ENCODE measurements around the gene PARD3B.

PARD3B gene

DNA sequence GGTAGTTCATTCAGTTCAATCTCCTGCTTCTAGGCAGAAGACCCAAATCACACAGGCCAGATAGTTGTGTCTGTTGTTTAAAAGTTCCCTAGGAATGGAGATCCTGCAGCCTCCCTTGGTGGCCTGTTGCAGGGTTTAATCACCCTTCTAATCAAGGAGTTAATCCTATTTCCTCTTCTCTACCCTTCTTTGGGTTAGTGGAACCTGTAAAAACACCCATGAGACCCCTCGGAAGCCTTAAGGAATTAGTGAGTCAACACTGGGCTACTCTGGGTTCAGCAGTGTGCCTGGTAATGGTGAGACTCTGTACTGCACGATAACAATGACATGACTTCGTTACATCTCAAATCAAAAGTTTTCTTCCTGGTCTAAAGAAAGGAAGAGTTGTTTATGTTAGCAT, 919.4 kb downstream of the PARD3B start:
- no peaks in the 10 kb centered on the region for H3F3A ChIP-seq (ENCODE audit: control insufficient read depth, insufficient read depth)
- H3K27ac ChIP-seq (ENCODE audit: low read depth, low read length) = no peak overlapping the region
- 0 out of 2 replicates have a peak, but pooled peaks cover 2% of the 10 kb centered on the region for H3K27me3 ChIP-seq (ENCODE audit: control insufficient read depth, low read length)
- no peaks in the 10 kb centered on the region for H3K9me2 ChIP-seq (replicated peaks; ENCODE audit: control insufficient read depth, low read length)
- no peaks in the 10 kb centered on the region for H3K9me3 ChIP-seq (ENCODE audit: control insufficient read depth, insufficient read depth, low read length)
- H3K36me3 ChIP-seq (ENCODE audit: control insufficient read depth, low read length) = no peaks in the 10 kb centered on the region
- no peak overlapping the region for H3K4me3 ChIP-seq (ENCODE audit: low read length)
- no peaks in the 10 kb centered on the region for H3K79me2 ChIP-seq (ENCODE audit: control insufficient read depth, low read length)
- no peaks in the 10 kb centered on the region for H4K20me1 ChIP-seq (ENCODE audit: control insufficient read depth, insufficient read depth, low read depth, low read length)
- no peak overlapping the region for H3K4me2 ChIP-seq (ENCODE audit: low read length)
- TF ChIP-seq, protein P1, sequence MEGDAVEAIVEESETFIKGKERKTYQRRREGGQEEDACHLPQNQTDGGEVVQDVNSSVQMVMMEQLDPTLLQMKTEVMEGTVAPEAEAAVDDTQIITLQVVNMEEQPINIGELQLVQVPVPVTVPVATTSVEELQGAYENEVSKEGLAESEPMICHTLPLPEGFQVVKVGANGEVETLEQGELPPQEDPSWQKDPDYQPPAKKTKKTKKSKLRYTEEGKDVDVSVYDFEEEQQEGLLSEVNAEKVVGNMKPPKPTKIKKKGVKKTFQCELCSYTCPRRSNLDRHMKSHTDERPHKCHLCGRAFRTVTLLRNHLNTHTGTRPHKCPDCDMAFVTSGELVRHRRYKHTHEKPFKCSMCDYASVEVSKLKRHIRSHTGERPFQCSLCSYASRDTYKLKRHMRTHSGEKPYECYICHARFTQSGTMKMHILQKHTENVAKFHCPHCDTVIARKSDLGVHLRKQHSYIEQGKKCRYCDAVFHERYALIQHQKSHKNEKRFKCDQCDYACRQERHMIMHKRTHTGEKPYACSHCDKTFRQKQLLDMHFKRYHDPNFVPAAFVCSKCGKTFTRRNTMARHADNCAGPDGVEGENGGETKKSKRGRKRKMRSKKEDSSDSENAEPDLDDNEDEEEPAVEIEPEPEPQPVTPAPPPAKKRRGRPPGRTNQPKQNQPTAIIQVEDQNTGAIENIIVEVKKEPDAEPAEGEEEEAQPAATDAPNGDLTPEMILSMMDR (IDR thresholded peaks at IDR 0.05; ENCODE audit: low read depth, low read length, poor library complexity, severe bottlenecking) = no peak
- TF ChIP-seq EZH2phosphoT487 (IDR thresholded peaks at IDR 0.05; ENCODE audit: borderline replicate concordance, low read length) = no peak
- H3K4me1 ChIP-seq (ENCODE audit: control insufficient read depth, low read length) = no peaks in the 10 kb centered on the region

DNA sequence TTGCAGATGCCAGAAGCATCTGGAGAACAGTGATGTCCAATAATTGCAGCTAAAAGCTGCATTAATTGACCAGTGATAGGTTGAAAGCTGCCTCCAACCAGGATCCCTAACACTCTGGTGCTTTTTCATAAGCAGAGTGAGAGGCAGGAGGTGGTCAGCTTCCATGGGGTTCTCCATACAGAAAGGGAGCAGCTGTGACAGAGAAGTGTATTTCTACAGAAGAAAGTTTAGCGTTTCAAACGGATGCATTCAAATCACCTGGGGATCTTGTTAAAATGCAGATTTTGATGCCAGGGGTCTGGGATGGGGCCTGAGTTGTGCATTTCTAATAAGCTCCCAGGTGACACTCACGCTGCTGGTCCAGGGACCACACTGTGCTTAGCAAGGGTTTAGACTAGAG, 920.5 kb downstream of the PARD3B start:
- H3F3A ChIP-seq (ENCODE audit: control insufficient read depth, insufficient read depth) = no peaks in the 10 kb centered on the region
- H4K20me1 ChIP-seq (ENCODE audit: control insufficient read depth, insufficient read depth, low read depth, low read length) = no peaks in the 10 kb centered on the region
- H3K9me2 ChIP-seq (replicated peaks; ENCODE audit: control insufficient read depth, low read length) = no peaks in the 10 kb centered on the region
- H3K36me3 ChIP-seq (ENCODE audit: control insufficient read depth, low read length) = no peaks in the 10 kb centered on the region
- TF ChIP-seq EZH2phosphoT487 (IDR thresholded peaks at IDR 0.05; ENCODE audit: borderline replicate concordance, low read length) = no peak
- TF ChIP-seq, protein P1 (IDR thresholded peaks at IDR 0.05; ENCODE audit: low read depth, low read length, poor library complexity, severe bottlenecking) = no peak
- no peaks in the 10 kb centered on the region for H3K9me3 ChIP-seq (ENCODE audit: control insufficient read depth, insufficient read depth, low read length)
- no peak overlapping the region for H3K4me3 ChIP-seq (ENCODE audit: low read length)
- no peaks in the 10 kb centered on the region for H3K79me2 ChIP-seq (ENCODE audit: control insufficient read depth, low read length)
- no peak overlapping the region for H3K27ac ChIP-seq (ENCODE audit: low read depth, low read length)
- no peak overlapping the region for H3K4me2 ChIP-seq (ENCODE audit: low read length)
- H3K27me3 ChIP-seq (ENCODE audit: control insufficient read depth, low read length) = 0 out of 2 replicates have a peak, but pooled peaks cover 2% of the 10 kb centered on the region
- H3K4me1 ChIP-seq (ENCODE audit: control insufficient read depth, low read length) = no peaks in the 10 kb centered on the region

DNA sequence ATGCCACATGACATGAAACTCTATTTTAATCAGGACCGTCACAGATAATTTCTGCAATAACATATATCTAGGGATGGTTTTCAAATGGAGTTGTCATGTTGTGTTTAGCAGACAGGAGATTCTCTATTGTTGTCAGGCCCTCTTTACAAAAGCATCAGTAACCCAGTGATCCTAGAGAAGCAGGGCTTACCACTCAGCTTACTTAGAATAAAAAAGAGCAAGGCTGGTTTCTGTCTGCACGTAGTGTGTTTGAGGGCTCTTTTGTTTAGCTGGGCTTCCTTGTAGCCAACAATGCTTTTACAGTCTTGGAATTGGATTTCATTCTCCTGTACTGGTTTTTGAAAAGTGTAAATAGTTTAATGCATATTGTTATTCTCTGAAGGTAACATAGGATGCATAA, 926.5 kb downstream of the PARD3B start:
- Histone ChIP-seq H3K4me1 (ENCODE audit: control insufficient read depth, low read length) (no peaks in the 10 kb centered on the region), H3K79me2 (ENCODE audit: control insufficient read depth, low read length) (no peaks in the 10 kb centered on the region), H3K4me3 (ENCODE audit: low read length) (no peak overlapping the region), H3K27ac (ENCODE audit: low read depth, low read length) (no peak overlapping the region), H3K36me3 (ENCODE audit: control insufficient read depth, low read length) (no peaks in the 10 kb centered on the region), H3F3A (ENCODE audit: control insufficient read depth, insufficient read depth) (no peaks in the 10 kb centered on the region), H3K4me2 (ENCODE audit: low read length) (no peak overlapping the region), H4K20me1 (ENCODE audit: control insufficient read depth, insufficient read depth, low read depth, low read length) (no peaks in the 10 kb centered on the region), H3K9me3 (ENCODE audit: control insufficient read depth, insufficient read depth, low read length) (no peaks in the 10 kb centered on the region), H3K27me3 (ENCODE audit: control insufficient read depth, low read length) (no peaks in the 10 kb centered on the region), H3K9me2 (replicated peaks; ENCODE audit: control insufficient read depth, low read length) (no peaks in the 10 kb centered on the region)
- TF ChIP-seq, protein P1 (IDR thresholded peaks at IDR 0.05; ENCODE audit: low read depth, low read length, poor library complexity, severe bottlenecking) = no peak
- no peak for TF ChIP-seq EZH2phosphoT487 (IDR thresholded peaks at IDR 0.05; ENCODE audit: borderline replicate concordance, low read length)

DNA sequence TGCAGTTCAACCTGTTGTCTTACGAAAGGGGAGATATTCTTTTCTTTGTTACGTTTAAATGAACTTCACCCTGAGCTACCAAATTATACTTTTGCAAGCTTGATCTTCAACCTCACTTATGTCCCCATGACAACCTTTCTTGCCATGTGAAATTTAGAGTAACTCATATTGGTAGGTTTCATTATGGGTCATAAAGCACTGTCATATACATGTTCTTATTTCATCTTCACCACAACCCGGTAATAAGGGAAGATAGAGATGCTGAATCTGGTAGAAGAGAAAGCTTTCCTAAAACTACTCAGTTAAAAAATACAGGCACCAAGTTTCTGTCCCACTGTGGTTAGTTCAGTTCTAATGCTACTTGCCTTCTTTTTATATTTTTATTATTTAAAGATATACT, 928.5 kb downstream of the PARD3B start:
- Histone ChIP-seq H3K27me3 (ENCODE audit: control insufficient read depth, low read length) (no peaks in the 10 kb centered on the region), H3F3A (ENCODE audit: control insufficient read depth, insufficient read depth) (no peaks in the 10 kb centered on the region), H3K9me3 (ENCODE audit: control insufficient read depth, insufficient read depth, low read length) (no peaks in the 10 kb centered on the region), H3K9me2 (replicated peaks; ENCODE audit: control insufficient read depth, low read length) (no peaks in the 10 kb centered on the region), H3K4me3 (ENCODE audit: low read length) (no peak overlapping the region), H4K20me1 (ENCODE audit: control insufficient read depth, insufficient read depth, low read depth, low read length) (no peaks in the 10 kb centered on the region), H3K4me2 (ENCODE audit: low read length) (no peak overlapping the region), H3K79me2 (ENCODE audit: control insufficient read depth, low read length) (no peaks in the 10 kb centered on the region), H3K36me3 (ENCODE audit: control insufficient read depth, low read length) (no peaks in the 10 kb centered on the region), H3K27ac (ENCODE audit: low read depth, low read length) (no peak overlapping the region), H3K4me1 (ENCODE audit: control insufficient read depth, low read length) (no peaks in the 10 kb centered on the region)
- no peak for TF ChIP-seq EZH2phosphoT487 (IDR thresholded peaks at IDR 0.05; ENCODE audit: borderline replicate concordance, low read length)
- TF ChIP-seq, protein P1 (IDR thresholded peaks at IDR 0.05; ENCODE audit: low read depth, low read length, poor library complexity, severe bottlenecking) = no peak
